Measurements from ENCODE around the gene RELN.

The RELN gene

DNA sequence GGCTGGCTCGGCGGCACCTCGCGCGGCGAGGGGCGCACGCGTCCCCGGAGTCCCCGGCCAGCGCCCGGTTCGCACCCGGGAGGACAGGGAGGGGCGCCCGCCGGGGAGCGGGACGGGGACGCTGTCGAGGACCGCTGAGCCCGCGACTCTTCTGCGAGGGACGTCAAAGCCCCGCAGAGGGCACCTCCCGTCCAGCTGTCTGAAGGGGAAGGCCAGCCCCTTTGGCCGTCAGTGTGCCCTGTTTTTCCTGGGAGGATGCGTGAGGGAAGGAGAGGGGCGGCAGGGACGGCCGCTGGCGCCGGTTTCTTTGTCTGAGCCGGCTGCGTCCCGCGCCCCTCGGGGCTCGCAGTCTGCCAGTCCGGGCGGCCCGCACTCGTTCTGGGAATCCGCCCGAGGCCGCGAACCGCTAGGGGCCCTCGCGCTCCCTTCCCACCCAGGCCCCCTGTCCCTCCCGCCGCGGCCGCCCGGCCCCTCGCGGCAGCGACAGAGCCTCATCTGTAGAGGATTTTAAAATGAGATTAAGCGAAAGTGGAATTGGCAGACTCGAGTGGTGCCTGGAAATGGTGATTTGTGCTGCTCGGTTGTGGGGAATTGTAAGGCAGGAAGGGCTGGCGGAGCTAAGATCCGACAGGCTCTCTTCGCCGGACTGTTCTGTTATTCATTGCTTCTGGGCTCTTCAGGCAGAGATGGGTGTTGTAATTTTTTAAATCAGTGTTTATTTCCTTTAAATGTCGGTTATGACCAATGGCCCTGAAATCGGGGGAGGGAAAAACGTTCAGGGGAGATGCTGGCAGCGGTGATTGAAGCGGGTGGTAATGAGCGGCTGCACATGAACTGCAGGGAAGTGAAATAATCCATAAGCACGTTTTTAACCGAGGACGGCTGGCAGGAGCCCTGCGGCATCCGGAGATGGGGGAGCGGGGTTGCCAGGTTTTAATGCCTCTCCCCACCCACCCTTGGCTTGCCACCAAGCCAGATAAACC, 618 bp upstream of the RELN start:
- DNase-seq = peak; percentile 51

DNA sequence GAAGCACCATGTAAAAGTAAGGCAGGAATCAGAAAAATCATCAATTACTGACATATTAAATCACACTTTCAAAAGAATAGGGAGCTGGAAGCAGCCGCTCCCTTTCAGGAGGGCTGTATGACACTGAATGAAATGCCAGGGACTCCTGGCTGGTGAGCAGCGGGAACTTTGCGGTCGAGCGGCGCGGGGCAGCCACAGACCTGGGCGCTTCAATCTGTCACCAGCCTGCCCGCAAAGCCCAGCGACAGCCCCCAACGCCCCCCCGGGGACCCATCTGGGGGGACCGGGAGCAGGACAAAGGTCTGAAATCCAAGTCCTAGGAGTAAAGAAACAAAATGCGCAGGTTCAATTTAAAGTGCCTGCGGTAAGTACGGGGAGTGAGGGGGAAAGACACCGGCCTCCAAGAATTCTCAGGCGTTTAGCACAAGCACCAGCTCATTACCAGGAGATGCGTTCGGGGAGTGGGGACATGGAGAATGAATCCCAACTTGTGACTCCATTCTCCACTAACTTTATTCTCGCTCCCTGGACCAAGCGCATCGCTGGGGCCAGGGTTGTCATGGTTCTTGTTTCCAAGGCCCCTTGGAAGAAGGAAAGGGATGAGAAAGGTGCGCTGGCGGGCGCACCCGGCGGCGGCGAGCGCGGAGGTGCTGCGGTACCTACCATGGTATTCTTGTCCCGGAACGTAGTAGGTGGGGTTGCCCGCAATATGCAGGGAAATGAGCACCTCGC, 824 bp downstream of the RELN start:
- DNase-seq = peak; percentile 29

DNA sequence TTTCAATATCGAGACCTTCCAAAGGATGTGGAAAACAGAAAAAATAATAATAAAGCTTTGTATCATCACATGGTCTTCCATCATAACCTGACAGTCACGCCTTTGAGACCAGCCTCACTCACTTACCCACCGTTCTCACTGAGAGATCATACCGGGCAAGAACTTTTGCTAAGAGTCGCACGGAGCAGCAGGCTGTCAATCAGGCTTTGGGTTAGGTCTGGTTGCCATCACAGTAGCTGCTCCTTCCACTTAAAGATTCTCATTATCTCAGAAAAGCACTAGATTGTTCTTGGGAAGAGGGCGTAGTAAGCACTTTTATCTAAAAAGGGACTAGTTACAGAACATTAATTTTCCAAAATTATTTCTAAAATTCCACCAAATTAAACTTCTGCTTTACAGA, 2.0 kb downstream of the RELN start:
- DNase-seq = no peak

- DNase-seq = no peak
These were observed 3.8 kb downstream of the RELN start for GRCh38 chr7:103985565-103986126.

DNA sequence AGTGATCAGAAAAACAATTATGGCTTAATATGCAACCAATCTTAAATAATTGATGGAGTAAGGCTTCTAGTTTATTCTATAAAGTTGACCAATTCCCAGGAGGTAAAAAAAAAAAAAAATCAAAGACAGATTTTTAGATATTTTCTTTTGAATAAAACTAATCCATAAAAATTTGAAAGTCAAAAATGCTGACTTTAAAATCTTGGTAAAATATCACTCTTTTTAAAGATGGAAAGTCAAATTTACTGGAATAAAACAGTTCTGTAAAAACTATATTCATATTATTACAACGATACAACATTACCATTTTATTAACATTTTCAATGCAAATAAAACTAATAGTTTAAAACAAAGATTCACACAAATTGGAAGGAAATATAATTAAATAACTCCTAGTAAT, 5.4 kb downstream of the RELN start:
- DNase-seq = no peak

- no peak for DNase-seq
These were observed 6.1 kb downstream of the RELN start for GRCh38 chr7:103983201-103983977.

GRCh38 chr7:103981003-103981423, 8.4 kb downstream of the RELN start:
- no peak for DNase-seq

GRCh38 chr7:103972779-103973434, 16.6 kb downstream of the RELN start:
- DNase-seq = no peak

- no peak for DNase-seq
These were observed 22.1 kb downstream of the RELN start for GRCh38 chr7:103967401-103967800.

DNA sequence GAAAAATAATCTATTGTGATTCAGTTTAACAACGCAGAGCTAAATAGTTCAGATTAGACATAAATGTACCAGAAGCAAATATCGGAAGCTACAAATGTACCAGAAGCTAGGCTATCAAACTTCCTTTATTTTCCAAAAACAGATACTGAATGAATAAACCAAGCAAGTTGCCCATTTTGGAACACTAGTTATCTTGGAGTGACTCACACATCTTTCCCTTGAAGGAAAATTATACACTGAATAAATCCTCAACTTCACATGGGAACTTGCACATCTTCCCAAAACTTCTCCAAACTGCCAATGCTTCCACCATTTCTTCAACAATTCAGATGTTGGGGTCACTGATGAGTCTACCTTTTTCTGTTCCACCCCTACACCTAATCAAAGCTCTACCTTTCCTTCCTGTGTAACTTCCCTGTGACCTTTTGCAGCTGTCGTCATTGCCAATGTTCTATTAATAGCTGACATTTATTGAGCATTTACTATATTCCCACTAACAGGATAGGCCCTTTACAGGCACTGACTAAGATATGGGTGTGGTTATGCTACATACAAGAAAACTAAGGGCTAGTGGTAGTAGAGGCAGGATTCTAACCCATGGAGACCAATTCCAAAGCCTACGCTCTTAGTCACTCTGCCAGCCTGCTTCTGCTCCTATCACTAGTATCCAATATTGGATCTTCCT, 22.7 kb downstream of the RELN start:
- no peak for DNase-seq

DNA sequence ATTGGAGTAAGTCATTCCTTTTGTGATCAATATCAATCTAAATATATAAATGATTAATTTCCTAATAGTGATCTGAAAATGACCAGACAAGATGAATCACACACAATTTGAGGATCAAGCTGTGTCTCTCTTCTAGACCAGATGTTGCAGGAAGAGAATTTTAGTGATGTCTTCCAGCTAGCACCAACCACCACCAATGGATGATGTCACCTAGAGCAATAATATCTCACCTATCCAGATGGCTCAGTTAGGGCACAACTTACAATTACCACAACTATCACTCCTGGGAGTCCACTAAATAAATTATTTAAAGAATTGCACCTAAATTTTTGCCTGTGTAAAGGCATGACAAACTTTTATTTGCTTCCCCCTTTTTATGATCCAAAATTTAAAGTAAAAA, 25.2 kb downstream of the RELN start:
- DNase-seq = no peak

GRCh38 chr7:103962070-103962469, 27.4 kb downstream of the RELN start:
- DNase-seq = no peak

GRCh38 chr7:103958284-103958818, 31.1 kb downstream of the RELN start:
- no peak for DNase-seq

DNA sequence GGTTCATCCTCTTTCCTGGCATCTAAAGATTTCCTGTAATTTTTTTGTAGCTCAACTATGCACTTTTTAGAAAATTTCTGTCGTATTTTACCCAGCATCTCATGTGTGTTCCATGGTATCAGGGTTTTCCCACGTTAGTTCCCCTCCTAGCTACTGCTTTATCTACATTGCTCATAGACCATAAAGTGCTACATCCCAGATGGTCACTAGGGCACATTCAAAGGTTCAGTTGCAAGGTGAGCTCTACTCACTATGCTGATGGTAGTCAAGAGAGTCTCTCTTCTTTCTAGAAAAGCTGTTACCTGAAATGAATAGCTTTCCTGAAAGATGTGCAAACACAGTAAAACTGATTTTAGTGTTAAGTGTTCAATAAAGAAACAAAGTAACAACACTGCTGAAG, 33.5 kb downstream of the RELN start:
- DNase-seq = no peak

DNA sequence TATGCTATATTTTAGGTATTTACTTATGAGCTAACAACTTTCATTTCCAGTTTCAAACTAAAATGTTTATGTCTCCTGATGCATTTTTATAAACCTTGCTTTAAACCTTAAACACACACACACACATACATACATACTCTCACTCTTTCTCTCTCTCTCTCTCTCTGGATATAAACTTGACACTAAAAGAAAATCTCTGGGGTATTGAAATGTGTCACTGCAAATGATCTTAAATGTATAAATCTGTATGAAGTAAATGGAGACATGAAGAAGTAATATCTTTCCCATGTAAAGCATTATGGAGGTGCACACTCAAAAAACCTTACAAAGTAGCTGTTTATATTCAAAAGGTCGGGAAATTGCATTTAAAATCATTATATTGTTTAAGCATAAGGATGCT, 37.0 kb downstream of the RELN start:
- no peak for DNase-seq

DNA sequence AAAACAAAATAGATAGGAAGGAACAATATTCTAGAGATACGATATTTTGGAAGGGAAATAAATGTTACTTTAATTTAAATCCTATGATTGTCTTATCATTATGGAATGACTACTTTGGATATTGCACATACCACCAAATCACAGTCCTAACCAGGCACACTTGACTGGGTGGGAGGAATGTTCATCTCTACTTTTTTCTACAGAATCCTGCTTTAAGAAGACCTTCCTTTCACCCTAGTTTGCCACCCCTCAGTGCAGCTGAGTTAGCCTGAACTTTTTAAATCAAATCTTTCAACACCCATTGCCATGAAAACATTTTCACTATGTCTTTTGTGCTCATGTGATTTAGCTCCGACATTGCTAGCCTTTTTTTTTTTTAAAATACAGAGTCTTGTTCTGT, 38.1 kb downstream of the RELN start:
- DNase-seq = no peak

GRCh38 chr7:103949374-103949773, 40.1 kb downstream of the RELN start:
- DNase-seq = no peak

DNA sequence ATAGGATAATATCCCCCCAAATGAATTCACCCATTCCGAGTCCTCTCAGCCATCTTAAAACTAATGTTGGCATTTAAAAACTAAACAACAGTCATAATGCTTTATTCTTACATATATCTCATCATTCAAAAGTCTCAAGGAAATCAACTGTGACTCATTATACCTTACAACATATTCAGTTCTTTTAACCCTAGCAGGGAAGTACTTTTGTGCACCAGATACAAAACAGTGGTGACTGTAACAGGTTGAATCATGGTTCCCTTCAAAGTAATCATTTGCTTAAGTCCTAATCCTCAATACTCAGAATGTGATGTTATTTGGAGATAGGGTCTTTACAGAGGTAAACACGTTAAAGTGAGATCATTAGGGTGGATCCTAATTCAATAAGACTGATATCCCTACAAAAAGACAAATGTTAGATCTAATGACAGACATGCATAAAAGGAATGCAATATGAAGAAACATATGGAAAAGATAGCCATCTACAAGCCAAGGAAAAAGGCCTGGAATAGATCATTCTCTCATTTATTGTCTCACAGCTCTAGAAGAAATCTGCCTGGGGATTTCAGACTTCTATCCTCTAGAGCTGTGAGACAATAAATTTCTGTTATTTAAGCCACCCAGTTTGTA, 42.3 kb downstream of the RELN start:
- DNase-seq = no peak

- no peak for DNase-seq
These were observed 45.1 kb downstream of the RELN start for GRCh38 chr7:103944230-103944900.

DNA sequence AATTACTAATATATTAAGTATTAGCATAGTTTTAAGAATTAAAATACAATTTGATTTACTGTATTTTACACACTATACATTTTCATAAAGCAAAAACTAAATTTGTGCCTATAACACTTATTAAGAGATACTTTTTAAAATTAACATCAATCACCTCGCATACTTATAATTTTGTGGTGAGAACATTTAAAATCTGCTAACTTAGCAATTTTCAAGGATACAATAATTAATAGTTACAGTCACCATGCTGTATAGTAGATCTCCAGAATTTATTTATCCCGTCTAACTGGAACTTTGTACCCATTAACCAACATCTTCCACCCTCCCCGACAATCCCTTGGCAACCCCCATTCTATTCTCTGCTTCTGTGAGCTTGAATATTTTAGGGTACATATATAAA, 47.5 kb downstream of the RELN start:
- no peak for DNase-seq
